NCI-H774 (cell line): Measurements from ENCODE around the gene OR6V1.
"Not testable (repeated sequence)": the region's sequence is repeated elsewhere in the genome, so short reads cannot be mapped to it uniquely, and the experiment has no call there.

Experiments used
- DNase-seq: peaks from one replicate; lab custom pipeline; 2025; lab: John Stamatoyannopoulos, UW

Gene OR6V1

GRCh38 chr7:143042790-143043271 lies 9.3 kb upstream of the OR6V1 start:
- DNase-seq = no peak

GRCh38 chr7:143043391-143043790 lies 8.8 kb upstream of the OR6V1 start:
- DNase-seq = no peak

DNA sequence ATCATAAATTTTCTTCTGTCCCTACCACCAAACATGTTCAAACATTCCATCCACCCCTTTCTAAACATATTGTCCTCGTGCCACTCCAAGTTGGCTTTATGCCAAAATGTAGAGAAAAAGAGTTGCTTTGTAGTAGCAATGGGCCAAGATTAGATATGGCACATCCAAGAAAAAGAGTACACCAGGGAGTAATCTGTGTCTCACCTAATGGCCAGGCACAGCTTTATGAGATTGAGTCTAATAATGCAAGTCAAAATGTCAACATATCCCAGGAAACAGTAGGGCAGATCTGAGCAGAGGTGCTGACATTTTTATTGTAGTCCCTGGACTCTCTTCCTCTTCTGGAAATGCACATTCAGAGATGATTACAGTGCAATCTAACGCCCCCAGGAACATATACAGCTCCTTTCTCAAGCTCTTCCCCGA lies 5.7 kb upstream of the OR6V1 start:
- DNase-seq = no peak

GRCh38 chr7:143047326-143047725 lies 4.8 kb upstream of the OR6V1 start:
- DNase-seq = no peak

DNA sequence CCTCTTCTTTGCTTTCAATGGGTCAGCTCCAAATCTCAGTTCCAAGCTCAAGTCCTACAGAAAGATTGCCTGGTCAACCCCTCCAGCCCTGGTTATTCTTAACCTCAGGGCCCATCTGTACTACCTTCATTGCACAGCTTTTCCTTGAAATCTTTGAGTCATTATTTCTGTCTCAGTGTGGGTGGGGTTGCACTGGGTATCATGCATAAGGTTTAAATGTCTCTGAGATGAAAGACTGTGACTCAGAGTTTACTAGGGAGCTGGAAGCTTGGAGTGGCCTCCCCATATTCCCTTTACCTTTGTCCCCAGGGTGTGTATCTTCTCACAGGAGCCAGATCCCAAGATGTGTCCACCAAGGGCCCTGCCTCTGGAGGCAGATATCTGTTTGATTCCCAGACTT lies 3.3 kb upstream of the OR6V1 start:
- DNase-seq = no peak

GRCh38 chr7:143049362-143049761 lies 2.8 kb upstream of the OR6V1 start:
- no peak for DNase-seq

DNA sequence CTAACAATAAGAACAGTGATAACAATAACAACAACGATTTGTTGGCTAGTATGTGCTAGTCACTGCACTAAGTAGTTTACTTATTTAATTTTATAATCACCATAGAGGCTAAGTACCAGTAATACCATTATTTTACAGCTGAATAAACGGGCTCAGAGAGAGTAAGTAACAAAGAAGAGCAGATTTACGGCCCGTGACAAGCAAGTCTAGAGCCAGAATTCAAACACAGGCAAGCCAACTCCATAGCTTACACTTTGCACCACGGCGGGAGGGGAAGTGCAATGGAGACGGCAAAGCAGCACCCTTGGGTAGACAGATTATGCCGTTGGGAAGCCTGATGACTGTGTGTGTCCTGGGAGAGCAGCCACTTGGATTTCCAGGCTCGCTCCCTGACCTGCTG lies 1.2 kb upstream of the OR6V1 start:
- no peak for DNase-seq

- DNase-seq = no peak
Measured at GRCh38 chr7:143054621-143055020, 2.5 kb downstream of the OR6V1 start.

- no peak for DNase-seq
Measured at GRCh38 chr7:143055754-143056153, 3.6 kb downstream of the OR6V1 start.

DNA sequence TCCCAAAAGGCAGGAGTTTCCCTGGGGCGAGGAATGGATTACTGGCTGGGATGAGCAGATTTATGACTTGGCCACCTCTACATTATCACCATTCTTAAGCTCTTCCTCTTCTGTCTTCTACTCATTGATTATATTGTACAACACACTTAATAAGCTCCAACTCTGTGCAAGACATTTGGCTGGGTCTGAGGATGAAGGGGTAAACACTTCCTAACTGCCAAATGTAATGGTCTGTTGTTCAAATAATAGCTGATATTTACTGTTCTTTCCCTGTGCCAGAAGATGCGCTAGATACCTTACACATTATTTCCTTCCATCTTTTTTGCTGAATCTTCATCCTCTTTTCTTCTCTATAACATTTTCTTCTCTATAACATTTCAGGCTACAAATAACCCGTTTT lies 11.6 kb downstream of the OR6V1 start:
- no peak for DNase-seq

- no peak for DNase-seq
Measured at GRCh38 chr7:143068446-143068845, 16.3 kb downstream of the OR6V1 start.

- no peak for DNase-seq
Measured at GRCh38 chr7:143069912-143070500, 17.9 kb downstream of the OR6V1 start.

DNA sequence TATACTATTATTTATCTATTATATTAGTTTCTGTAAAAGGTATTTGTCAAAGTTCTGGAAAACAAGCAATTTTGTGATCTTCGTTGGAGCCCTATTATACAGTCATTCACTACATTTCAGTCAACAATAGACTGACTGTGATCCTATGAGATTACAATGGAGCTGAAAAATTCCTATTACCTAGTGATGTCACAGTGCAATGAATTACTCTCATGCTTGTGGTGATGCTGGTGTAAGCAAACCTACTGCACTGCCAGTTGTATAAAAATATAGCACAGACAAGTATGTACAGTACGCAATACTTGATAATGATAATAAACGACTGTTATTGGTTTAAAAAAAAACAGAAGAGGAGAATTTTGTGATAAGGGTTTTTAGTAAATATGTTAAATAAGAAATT lies 21.4 kb downstream of the OR6V1 start:
- no peak for DNase-seq

GRCh38 chr7:143074141-143074540 lies 22.0 kb downstream of the OR6V1 start:
- no peak for DNase-seq

GRCh38 chr7:143085109-143085508 lies 33.0 kb downstream of the OR6V1 start:
- DNase-seq = no peak

DNA sequence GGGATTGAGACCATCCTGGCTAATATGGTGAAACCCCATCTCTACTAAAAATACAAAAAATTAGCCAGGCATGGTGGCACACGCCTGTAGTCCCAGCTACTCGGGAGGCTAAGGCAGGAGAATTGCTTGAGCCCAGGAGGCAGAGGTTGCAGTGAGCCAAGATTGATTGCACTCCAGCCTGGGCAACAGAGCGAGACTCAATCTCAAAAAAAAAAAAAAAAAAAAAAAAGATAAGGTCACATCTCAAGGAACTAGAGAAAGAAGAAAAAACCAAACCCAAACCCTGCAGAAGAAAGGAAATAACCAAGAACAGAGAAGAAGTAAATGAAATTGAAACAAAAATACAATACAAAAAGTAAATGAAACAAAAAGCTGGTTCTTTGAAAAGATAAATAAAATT lies 33.5 kb downstream of the OR6V1 start:
- DNase-seq = not testable (repeated sequence)

GRCh38 chr7:143088549-143089231 lies 36.5 kb downstream of the OR6V1 start:
- not testable (repeated sequence) for DNase-seq

DNA sequence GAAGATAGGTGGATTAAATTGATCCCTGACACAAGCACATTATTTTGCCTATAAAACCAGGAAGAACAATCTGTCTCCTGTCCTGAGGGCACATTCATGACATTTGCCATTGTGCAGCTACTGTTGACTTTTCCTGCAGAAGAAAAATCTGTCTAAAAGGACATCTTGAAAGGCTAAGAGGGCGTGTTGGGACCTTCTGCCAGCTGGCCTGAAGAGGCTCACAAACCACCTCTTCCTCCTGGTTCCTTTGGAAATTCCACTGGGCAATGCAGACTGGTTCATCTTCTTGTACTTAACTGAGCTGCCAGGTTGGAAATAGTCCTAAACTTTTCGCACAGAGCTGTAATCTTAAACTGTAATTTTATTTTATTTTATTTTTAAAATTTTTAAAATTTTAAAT lies 44.0 kb downstream of the OR6V1 start:
- DNase-seq = no peak

GRCh38 chr7:143099579-143099978 lies 47.4 kb downstream of the OR6V1 start:
- not testable (repeated sequence) for DNase-seq
